Kidney epithelial cell (primary cell): ENCODE data around the gene SIPA1L3. TPM values are rescaled to one million over a fixed set of nuclear protein-coding genes. Genes with fewer than 3 reads are reported as not detected.

Experiments
- DNase-seq: peaks from one replicate; pipeline ENCODE4 v3.0.0-alpha.2; 2010; ENCODE audit warnings: low read depth
- H3K27me3 ChIP-seq: 2 replicates; pipeline ENCODE4 v1.6.0; 2011; ENCODE audit warnings: low read length; ENCODE audit not compliant: control insufficient read depth, insufficient read depth
- H3K36me3 ChIP-seq: 2 replicates; pipeline ENCODE4 v1.5.1; 2011; ENCODE audit warnings: low read length; ENCODE audit not compliant: control insufficient read depth, insufficient read depth
- H3K4me3 ChIP-seq: 2 replicates; pipeline ENCODE4 v1.5.1; 2011; ENCODE audit warnings: low read depth, mild to moderate bottlenecking, control low read depth, low read length
- CTCF ChIP-seq: IDR thresholded peaks from 2 replicates; pipeline ENCODE4 v1.5.1; 2011; ENCODE audit warnings: mild to moderate bottlenecking, moderate library complexity, low read length, control low read depth, inconsistent platforms; ENCODE audit not compliant: insufficient read depth, poor library complexity, severe bottlenecking
- total RNA-seq: library from RNA; depleted of rRNA; stranded (reverse); fragments of >200 nt; gene quantifications from 2 replicates; pipeline ENCODE4 v1.2.3, GENCODE V29; 2015

SIPA1L3 gene
- total RNA-seq, 1 donor from 2014 or later = 40.4 TPM

DNA sequence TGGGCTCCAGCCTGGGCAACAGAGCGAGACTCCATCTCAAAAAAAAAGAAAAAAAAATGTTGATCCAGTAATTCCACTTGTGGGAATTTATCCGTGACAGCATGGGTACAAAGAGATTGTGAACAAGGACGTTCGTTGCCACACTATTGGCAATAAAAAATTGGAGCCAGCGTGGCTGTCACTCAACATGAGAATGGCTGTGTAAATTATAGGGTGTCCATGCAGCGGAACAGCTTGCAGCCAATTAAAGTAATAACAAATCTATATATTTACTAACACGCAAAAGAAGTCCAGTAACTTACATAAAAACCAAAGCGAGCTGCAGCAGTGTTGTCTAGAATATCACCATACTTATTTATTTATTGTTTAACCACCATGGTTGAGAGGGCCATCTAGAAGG, 297.7 kb downstream of the SIPA1L3 start:
- Histone ChIP-seq H3K27me3 (peaks cover 4% of the 10 kb centered on the region), H3K36me3 (peaks cover 2% of the 10 kb centered on the region), H3K4me3 (no peak overlapping the region)
- TF ChIP-seq CTCF = no peak
- no peak for DNase-seq

- peaks cover 2% of the 10 kb centered on the region for H3K36me3 ChIP-seq
- H3K27me3 ChIP-seq = peaks cover 18% of the 10 kb centered on the region
- no peak overlapping the region for H3K4me3 ChIP-seq
- TF ChIP-seq CTCF = no peak
- DNase-seq = no peak
These were observed 299.2 kb downstream of the SIPA1L3 start for GRCh38 chr19:38206006-38206745.

- Histone ChIP-seq H3K36me3 (peaks cover 2% of the 10 kb centered on the region), H3K27me3 (peaks cover 19% of the 10 kb centered on the region), H3K4me3 (no peak overlapping the region)
- TF ChIP-seq CTCF = no peak
- no peak for DNase-seq
These were observed 299.9 kb downstream of the SIPA1L3 start for GRCh38 chr19:38206928-38207327.

DNA sequence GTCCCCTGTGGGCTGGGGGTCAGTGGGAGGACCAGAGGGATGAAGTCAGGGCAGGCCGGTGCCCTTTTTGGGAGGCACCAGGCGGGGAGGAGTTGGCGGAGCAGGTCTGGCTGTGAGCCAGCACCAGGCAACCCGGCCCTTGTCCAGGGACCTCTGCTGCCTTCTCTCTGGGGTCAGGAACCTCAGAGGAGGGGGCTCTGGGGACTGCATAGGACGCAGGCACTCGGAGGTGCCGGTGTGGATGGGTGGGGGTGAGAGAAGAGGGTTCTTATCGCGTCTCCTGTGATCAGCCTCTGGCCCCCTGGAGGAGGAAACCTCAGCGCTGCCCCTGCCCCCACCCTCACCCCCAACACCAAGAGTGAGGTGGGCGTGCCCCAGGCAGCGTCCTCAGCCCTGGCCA, 300.5 kb downstream of the SIPA1L3 start:
- Histone ChIP-seq H3K4me3 (no peak overlapping the region), H3K27me3 (peaks cover 19% of the 10 kb centered on the region), H3K36me3 (peaks cover 2% of the 10 kb centered on the region)
- no peak for TF ChIP-seq CTCF
- no peak for DNase-seq

GRCh38 chr19:38208571-38208970, 301.6 kb downstream of the SIPA1L3 start:
- no peak for TF ChIP-seq CTCF
- H3K27me3 ChIP-seq = peaks cover 19% of the 10 kb centered on the region
- no peak for DNase-seq
- H3K4me3 ChIP-seq = no peak overlapping the region
- H3K36me3 ChIP-seq = peaks cover 2% of the 10 kb centered on the region

GRCh38 chr19:38209152-38209551, 302.1 kb downstream of the SIPA1L3 start:
- H3K4me3 ChIP-seq = no peak overlapping the region

More at GRCh38 chr19:38209152-38209551, 302.1 kb downstream of the SIPA1L3 start:
- Histone ChIP-seq H3K27me3 (peaks cover 19% of the 10 kb centered on the region), H3K36me3 (peaks cover 2% of the 10 kb centered on the region)
- no peak for DNase-seq
- TF ChIP-seq CTCF = no peak
